C4-2B (cell line): ENCODE data around the gene RASGEF1C.

Experiments
- CTCF ChIP-seq: fragments of 450-650 bp; conservative IDR thresholded peaks from 2 replicates; pipeline ENCODE4 v1.5.1; 2017; ENCODE audit warnings: mild to moderate bottlenecking
- ZFX ChIP-seq: fragments of 450-650 bp; IDR thresholded peaks from 2 replicates; pipeline ENCODE4 v1.6.1; 2017

DNA sequence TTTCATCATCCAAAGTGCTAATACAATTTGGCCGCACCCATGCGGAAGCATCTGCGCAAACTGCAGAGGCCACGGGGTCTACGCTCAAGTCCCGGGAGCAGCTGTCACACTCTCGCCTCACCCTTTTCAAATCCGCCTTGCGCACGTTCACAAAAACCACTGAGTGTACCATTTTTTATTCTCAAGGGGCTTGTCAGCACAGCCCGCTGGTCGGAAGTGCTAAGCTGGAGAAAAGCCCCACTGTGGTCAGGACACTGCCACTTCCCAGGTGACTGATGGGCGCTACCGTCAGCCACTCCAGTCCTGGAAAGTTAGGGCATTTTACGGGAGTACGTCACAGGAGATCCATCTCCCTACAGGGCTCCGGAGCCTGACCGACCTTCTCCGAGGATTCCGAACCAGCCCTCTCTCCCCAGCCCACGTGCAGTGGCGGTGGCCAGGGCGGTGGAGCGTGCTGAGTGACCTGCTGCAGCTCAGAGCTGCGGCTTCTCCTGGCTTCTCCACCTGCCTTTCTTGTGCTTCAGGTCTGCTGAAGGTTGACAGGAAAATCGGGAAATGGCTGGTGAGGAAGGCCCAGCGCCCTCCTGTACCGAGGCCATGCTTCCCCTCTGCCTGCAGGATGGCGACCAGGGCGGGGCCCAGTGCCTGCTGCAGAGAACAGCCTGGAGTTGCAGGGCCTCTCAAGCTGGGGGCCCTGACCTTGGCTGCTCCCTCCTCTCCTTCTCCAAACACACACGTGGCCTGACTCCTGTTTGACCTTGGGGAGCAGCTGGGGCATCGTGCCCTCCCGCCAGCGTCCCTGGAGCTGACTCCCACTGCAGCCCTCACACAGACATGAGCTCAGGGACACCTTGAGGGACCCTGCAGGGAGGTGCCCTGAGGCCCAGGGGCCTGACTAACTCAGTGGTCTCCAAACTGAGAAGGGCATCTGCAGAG, 14.3 kb downstream of the RASGEF1C start:
- no peak for TF ChIP-seq CTCF
- TF ChIP-seq ZFX = no peak
